GM18505 (cell line): ENCODE results near the gene LRRC61.

Source experiments
- ATAC-seq: cut with Tn5 transposase; IDR thresholded peaks from one replicate; pipeline ENCODE4 v1.9.1; 2021; ENCODE audit not compliant: unreplicated experiment
- POLR2A ChIP-seq: IDR thresholded peaks from 4 replicates; pipeline ENCODE4 v1.6.1; 2011; ENCODE audit warnings: borderline replicate concordance; ENCODE audit not compliant: insufficient read depth, insufficient read length; ENCODE audit errors: extremely low read depth

LRRC61 gene

GRCh38 chr7:150373049-150373801 is 50.1 kb downstream of the LRRC61 start:
- ATAC-seq, result no peak

DNA sequence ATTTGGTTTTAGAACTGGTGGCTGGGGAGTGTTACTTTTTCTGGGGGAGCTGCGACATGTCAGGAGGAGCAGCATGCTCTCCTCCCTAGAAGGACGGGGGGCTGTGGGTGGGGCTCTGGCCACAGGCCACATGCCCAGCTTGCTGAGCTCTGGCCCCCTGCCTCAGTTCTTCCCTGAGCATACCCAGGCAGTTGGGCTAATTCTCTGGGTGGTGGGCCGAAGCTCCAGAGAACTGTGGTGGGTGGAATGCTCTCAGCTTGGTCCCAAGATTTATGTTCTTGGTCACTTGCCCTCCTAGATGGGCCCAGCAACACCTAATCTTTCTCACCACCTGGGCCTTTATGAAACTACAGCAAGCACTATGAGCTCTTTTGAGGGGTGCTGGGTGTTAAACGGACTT is 50.9 kb downstream of the LRRC61 start:
- no peak for TF ChIP-seq POLR2A

More at GRCh38 chr7:150373049-150373801, 50.1 kb downstream of the LRRC61 start:
- peak; percentile 27 for TF ChIP-seq POLR2A

DNA sequence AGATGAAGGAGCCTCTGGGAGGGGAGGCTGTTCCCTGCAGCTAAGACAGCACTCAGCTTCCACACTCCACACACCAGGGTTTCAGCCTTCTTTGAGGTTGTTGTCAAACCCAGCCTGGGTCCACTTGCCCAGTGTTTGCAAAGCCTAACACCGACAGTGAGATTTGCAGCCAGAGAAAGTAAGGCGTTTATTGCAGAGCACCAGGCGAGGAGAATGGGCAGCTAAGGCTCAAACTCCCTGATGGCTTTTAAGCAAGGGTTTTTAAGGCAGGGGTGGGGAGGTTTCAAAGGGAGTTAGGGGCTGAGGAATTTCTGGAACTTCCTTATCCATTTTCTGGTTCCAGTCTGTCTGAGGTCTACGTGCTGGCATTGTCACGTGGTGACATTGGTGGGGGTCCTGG is 51.3 kb downstream of the LRRC61 start:
- no peak for TF ChIP-seq POLR2A
- no peak for ATAC-seq

More for the DNA sequence above, 50.9 kb downstream of the LRRC61 start:
- no peak for ATAC-seq

- TF ChIP-seq POLR2A, result no peak
- no peak for ATAC-seq
These were observed 52.7 kb downstream of the LRRC61 start for GRCh38 chr7:150375662-150376521.

DNA sequence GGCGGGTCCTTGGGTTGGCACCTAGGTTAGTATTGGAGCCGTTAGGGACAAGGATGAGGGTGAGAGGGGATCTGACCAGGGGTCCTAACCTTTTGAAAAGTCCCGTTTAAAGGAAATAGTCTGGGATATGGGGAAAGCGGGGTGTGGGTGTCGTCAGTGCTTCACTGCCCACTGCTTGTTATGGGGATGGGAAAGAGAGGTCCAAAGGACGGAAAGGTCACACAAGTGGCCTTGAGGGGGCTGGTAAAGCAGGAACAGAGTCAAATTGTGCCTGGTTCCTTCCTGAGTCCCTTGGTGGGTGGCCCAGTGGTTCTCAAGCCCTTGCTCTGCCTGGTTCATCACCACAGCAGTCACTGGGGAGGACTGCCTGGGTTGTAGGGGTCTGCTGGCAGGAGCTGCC is 53.4 kb downstream of the LRRC61 start:
- ATAC-seq, result no peak

GRCh38 chr7:150377196-150377595 is 54.0 kb downstream of the LRRC61 start:
- ATAC-seq, result no peak

More for the DNA sequence above, 53.4 kb downstream of the LRRC61 start:
- peak; percentile 36 for TF ChIP-seq POLR2A

DNA sequence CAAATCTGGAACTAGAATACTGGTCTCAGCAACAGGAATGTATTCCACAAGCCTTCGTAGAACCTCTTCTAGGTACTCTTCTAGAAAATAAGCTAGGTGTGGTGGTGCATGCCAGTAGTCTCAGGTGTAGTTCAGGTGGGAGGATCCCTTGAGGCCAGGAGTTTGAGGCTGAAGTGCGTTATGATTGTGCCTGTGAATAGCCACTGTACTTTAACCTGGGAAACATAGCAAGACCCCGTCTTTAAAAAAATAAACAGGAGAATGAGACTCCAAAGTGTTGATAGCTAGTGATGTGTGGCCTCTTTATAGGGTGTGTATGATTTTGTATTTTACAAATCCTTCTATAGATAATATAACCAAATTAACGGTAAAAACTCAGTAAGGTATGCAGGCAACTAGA is 54.5 kb downstream of the LRRC61 start:
- no peak for ATAC-seq
- TF ChIP-seq POLR2A, result no peak

More at GRCh38 chr7:150377196-150377595, 54.0 kb downstream of the LRRC61 start:
- TF ChIP-seq POLR2A, result no peak

GRCh38 chr7:150378115-150378852 is 55.1 kb downstream of the LRRC61 start:
- TF ChIP-seq POLR2A, result peak; percentile 63
- no peak for ATAC-seq

DNA sequence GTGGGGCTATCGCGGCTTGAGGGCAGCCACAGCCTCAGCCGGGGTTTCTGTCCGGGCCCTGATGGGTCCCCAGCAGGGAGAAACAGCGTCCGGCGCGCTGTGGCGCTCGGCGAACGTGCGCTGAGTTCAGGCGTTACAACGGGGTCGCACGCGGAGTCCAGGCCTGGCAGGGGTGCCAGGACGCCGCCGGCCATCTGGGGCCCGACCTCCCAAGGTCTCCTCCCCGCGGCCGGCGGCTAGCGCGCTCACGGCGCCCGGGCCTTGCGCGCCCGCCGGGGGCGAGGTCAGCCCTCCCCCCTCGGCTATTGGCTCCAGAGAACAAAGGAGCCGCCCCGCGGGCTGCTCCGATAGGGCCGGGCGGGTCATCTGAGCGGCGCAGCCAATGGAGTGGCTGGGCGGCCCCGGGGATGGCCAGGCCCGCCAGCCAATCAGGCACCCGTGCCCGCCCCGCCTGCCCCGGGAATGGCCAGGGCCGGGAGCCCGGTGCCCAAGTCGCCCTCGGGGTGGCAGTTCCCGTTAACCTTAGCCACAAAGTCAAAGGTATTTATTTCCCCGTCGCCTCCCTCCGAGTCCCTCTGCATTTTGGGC is 55.8 kb downstream of the LRRC61 start, which contains the start of gene ZNF775:
TSS of gene ZNF775 (plus strand) at position 478 of the 588 bp plus-strand sequence. CDS start 9,141 bp downstream, outside the sequence.
- ATAC-seq, result peak; percentile 83
- peak; percentile 96 for TF ChIP-seq POLR2A

DNA sequence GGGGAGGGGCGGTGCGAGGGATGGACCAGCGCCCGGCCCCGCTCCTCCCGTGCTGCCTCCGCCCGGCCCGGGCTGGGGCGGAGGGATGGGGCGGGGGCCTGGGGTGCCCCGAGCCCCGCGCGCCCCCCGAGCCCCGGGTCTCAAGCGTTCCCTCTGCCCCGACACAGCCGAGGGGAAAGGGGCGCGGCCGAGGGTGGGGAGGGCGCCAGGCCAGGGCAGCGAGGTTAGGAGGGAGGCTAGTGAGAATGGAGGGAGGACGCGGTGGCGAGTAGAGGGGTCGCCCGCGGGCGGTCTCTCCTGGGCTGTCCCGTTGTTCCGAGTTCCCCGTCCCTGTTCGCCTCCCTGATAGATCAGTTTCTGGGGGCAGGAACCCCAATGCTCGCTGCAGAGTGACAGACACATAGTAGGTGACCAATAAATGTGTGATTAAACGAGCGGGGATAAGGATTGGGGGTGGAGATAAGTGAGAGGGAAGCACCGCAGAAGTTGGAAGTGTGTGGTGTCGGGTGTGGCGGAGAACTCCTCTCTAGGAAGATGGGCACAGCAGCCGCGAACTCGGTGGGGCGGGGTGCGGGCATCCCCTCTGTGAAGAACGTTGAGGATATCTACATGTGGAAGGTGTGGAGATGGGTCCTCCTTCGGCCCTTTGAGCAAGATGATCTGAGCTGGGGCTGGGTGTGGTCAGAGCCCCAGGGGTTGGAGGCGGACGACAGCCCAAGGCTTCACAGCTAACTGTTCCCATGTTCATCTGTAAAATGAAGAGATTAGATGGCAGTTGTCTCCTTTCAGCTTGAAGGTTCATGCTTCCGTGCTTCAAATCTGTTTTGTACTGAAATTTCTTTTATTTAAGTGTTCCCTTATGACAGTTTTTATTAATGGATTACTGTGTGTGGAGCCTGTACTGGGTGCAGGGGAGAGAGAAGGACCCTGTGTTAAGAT is 56.6 kb downstream of the LRRC61 start:
- ATAC-seq, result peak; percentile 29
- TF ChIP-seq POLR2A, result no peak

DNA sequence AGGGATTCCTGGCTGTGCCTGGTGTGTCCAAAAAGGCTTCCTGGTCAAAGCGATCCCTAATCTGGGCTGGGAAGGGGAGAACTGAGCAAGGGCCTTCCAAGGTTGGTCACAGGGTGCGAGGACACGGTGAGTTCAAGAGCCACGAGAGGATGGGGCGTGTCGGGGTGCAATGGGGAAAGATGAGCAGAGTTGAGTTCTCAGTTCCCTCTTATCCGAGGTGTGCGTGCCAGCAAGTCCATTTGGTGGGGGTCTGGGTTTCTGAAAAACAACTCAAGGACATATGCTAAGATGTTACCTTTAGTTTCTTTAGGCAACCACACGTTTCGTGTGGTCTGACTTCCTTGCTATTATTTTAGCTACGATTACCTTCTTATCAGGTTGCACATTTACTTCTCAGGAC is 57.3 kb downstream of the LRRC61 start:
- TF ChIP-seq POLR2A, result no peak
- no peak for ATAC-seq

- TF ChIP-seq POLR2A, result no peak
These were observed 57.9 kb downstream of the LRRC61 start for GRCh38 chr7:150381096-150381495.

More at GRCh38 chr7:150381096-150381495, 57.9 kb downstream of the LRRC61 start:
- ATAC-seq, result no peak
